GM12878 (cell line): Measurements from ENCODE around the gene ITGA2. TPM values are rescaled to one million over a fixed set of nuclear protein-coding genes. Genes with fewer than 3 reads are reported as not detected.

Experiments
- E4F1 ChIP-seq: fragments of 450-650 bp; IDR thresholded peaks from 2 replicates; pipeline ENCODE4 v1.6.1; 2018; ENCODE audit warnings: borderline replicate concordance, mild to moderate bottlenecking; ENCODE audit not compliant: partially characterized antibody
- MTA2 ChIP-seq: fragments of 450-650 bp; IDR thresholded peaks from 2 replicates; pipeline ENCODE4 v1.6.1; 2016; ENCODE audit warnings: low read depth, mild to moderate bottlenecking, moderate library complexity
- MYC ChIP-seq: IDR thresholded peaks from 2 replicates; pipeline ENCODE4 v1.6.1; 2011; ENCODE audit warnings: mild to moderate bottlenecking, low read length, moderate library complexity, inconsistent platforms; ENCODE audit not compliant: insufficient read depth, insufficient replicate concordance, insufficient read length, severe bottlenecking
- POU2F2 ChIP-seq: IDR thresholded peaks from 3 replicates; pipeline ENCODE4 v1.6.1; 2011; ENCODE audit warnings: low read depth, mild to moderate bottlenecking, low read length, borderline replicate concordance
- SKIL ChIP-seq: fragments of 450-650 bp; IDR thresholded peaks from 2 replicates; pipeline ENCODE4 v1.6.1; 2017; ENCODE audit warnings: mild to moderate bottlenecking, low read depth, inconsistent platforms; ENCODE audit not compliant: poor library complexity, severe bottlenecking
- TBL1XR1 ChIP-seq: IDR thresholded peaks from 2 replicates; pipeline ENCODE4 v1.6.1; 2012; ENCODE audit warnings: low read depth, low read length, improper control_type of control experiment
- polyA plus RNA-seq, 11 experiments: library from polyadenylated mRNA; depleted of rRNA in 4 of 11; unstranded in 6 of 11; stranded (reverse) in 5 of 11; fragments of >200 nt; fragmentation: Nextera tagmentation in 4 of 11; fragmentation: Illumina TruSeq in 1 of 11; extraction: Ambion mirVana in 4 of 11; extraction: Trizol in 1 of 11; gene quantifications; 1 replicate in 1 of 11; 2 replicates in 10 of 11; pipeline versions ENCODE4 v1.2.1 to v1.2.3, GENCODE V29; 2011 to 2016; ENCODE audit warnings: inconsistent platforms in 2 of 11, missing spikeins in 2 of 11, low read depth in 1 of 11
- total RNA-seq, 4 experiments: library from RNA; depleted of rRNA in 3 of 4; stranded (reverse); fragments of >200 nt in 3 of 4; fragmentation: Illumina TruSeq in 1 of 4; extraction: Trizol in 1 of 4; gene quantifications; 2 replicates each; pipeline versions ENCODE4 v1.2.1 to v1.2.3, GENCODE V29; 2013 to 2021
- TF ChIP-seq, protein P1 (sequence below): fragments of 450-650 bp; IDR thresholded peaks from 2 replicates; pipeline ENCODE4 v1.6.1; 2016; ENCODE audit warnings: mild to moderate bottlenecking

Gene ITGA2
- total and polyA plus RNA-seq, 10 of the 15 experiments (the other 5 are each of a cell fraction or from before 2014, with no cell fraction given): under 0.01 to 0.13 (median 0.03) TPM; not detected in 6

GRCh38 chr5:53084546-53085255 lies 95.5 kb downstream of the ITGA2 start (continued):
- TF ChIP-seq SKIL: no peak
- no peak for TF ChIP-seq MYC
- TF ChIP-seq E4F1: no peak
- TF ChIP-seq POU2F2: no peak
- no peak for TF ChIP-seq MTA2
- TF ChIP-seq TBL1XR1: no peak
- TF ChIP-seq, protein P1, sequence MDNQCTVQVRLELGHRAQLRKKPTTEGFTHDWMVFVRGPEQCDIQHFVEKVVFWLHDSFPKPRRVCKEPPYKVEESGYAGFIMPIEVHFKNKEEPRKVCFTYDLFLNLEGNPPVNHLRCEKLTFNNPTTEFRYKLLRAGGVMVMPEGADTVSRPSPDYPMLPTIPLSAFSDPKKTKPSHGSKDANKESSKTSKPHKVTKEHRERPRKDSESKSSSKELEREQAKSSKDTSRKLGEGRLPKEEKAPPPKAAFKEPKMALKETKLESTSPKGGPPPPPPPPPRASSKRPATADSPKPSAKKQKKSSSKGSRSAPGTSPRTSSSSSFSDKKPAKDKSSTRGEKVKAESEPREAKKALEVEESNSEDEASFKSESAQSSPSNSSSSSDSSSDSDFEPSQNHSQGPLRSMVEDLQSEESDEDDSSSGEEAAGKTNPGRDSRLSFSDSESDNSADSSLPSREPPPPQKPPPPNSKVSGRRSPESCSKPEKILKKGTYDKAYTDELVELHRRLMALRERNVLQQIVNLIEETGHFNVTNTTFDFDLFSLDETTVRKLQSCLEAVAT: no peak
